ENCODE results near the gene CFAP99.
"Not testable (repeated sequence)": the region's sequence is repeated elsewhere in the genome, so short reads cannot be mapped to it uniquely, and the experiment has no call there.

The CFAP99 gene

DNA sequence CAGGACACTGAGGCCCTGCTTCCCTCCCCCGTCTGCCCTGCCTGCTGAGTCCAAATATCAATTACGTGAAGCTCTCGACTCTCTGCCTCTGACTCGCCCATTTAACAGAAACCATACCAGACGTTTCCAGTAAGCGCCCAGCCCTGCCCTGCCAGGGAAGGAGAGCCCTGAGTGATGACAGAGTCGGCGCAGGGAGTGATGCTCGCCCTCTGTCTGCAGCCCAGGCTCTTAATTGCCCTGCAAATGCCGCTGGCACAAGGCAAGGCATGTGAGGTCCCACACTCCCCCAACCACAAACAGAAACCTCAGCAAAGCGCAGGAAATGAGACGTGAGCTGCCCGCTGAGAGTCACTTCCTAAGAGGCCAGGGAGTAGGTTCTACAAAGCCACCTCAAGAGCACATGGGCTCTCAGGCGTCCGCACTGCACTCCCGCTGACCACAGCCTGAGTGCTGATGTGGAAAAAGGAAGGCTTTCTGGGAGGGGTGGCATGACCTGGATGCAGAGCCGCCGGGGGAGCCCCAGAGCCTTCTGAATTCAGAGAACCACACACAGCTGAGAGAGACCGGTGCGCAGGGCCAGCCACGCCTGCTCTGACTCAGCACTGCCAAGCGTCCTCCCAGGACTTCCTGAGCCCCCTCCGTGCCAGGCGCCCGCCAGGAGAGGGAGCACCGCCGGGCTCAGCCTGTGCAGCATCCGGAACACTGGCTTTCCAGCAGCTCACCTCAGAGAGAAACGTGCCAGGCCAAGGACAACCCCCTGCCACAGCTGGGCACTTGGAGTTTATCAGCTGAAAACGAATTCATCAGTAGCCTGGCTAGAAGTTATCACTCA is 5.7 kb upstream of the CFAP99 start:
- peak; percentile 86 for DNase-seq

DNA sequence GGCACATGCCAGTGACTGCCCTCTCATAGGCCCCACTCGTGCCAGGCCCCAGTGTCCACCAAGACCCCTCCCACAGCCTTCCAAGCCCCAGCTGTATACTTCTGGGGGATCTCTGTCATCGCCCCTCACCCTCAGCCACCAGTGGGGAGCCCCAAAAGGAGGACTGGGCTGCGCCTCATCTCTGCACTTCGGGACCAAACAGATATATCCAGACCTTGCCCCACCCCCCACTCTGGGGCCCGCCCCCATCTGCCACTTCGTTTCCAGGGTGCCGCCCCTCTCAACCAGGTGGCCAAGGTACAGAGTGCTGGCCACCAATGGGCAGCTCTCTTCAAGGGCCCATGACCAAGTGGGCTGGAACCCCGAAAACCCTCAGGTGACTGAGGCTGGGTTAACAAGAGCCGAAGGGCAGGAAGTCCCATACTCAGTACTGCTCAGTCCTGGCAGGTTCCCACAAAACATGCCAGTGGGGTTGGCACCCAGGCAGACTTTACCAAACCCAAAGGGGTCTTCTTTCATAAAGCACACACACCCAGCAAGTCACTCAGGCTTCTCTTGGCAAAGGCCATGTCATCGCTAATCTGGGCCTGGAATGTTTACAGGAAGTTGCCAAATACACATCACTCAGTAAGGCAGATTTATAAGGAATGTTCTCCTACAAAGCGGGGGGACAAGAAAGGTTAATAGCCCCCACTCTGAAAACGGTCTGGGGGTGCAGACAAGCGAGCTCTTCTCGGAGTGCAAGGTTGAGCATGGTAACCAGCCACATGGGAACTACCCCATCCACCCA is 4.7 kb upstream of the CFAP99 start:
- DNase-seq, result no peak

DNA sequence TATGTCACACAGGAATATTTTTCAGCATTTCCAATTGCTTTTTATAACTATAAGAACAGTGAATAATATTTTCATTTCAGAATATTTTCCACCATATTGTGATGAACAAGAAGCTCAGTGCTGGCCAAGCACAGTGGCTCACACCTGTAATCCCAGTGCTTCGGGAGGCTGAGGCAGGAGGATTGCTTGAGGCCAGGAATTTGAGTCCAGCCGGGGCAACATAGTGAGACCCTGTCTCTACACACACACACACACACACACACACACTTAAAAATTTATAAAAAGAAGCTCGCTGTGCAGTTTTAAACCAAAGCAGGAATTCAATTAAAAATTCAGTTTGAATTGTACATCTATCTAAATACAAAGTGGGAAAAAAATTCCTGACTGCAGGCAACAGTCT is 3.5 kb upstream of the CFAP99 start:
- no peak for DNase-seq

DNA sequence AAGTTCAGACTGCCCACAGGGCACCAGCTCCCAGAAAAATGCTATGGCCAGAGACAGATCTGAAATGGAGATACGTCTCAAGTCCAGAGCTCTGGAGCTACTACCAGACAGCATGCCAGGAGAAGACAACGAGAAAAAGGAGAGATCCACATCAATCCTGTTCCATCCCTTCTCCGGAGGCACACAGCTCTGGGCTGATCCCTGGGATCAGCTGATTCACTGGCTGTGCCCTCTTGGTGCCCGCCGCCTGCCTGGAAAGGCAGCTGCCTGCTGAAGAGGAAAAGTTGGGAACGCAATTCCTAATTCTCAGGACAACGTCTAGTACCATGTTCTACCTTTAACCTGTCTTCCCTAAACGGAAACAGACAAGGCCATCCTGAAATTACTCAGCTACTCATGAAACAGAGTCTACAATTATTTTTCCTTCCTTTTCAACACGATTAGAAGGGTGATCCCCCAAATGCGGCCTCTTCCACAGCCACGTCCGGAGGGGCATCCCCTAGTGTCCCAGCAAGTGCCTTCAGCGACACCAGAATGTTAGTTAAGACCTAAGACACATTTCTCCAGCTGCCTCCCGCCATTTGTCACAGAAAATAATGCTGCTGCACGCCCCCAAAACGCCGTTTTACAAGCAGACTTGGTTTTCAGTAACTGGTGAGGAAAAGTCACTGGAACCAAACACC is 2.7 kb upstream of the CFAP99 start:
- no peak for DNase-seq

DNA sequence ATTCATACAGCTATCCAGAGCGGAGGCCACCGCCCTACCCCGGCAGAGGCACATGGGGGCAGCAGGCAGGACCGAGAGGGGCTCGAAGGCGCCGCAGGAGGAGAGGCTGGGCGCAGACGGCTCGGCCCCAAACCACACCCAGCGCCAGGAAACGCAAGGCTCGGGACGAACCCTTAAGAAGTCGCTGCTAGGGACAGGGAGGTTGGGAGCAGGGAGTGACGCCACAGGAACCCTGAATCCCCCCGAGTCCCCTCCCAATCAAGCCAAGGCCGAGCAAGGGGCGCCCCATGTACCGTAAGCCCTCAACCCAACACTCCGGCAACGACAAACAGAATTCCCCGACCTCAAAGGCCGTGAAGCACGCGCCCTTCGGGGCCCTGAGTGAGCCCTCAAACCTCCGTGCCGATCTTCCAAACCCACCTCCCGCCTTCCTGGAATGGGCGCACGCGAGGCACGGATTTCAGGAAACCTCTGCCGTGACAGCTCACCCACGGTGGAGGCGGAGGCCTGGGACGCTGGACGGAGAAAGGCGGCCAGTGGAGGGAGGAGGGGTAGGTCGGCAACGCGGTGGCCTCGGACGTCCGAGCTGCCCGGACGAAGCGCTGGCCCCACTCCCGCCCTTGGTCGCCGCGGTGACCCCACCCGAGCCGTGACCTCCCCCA is 2.1 kb upstream of the CFAP99 start:
- no peak for DNase-seq

DNA sequence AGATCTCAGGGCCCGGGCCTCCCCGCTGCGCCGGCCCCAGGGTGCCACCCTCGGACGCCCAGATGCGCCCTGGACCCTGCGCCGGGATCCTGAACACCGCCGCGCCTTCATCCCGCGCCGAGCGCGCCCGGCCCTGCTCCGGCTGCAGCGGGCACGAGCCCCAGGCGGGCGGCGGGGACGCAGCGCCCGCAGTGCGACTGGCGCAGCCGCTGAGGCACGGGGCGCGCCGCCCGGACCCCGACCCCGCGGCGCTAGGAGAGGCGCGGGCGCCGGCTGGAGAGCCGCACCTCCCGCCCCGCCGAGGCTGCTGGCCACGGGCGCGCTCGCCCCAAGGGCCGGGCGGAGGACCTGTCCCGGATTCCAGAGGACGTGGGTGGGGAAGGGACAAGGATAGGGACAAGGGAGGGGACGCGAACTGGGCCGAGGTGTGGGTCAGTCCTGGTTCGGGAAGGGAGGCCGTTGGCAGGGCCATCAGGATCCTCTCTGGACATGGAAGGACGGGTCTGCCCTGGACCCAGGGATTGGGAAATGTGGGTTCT is 1.5 kb upstream of the CFAP99 start:
- DNase-seq, result no peak

DNA sequence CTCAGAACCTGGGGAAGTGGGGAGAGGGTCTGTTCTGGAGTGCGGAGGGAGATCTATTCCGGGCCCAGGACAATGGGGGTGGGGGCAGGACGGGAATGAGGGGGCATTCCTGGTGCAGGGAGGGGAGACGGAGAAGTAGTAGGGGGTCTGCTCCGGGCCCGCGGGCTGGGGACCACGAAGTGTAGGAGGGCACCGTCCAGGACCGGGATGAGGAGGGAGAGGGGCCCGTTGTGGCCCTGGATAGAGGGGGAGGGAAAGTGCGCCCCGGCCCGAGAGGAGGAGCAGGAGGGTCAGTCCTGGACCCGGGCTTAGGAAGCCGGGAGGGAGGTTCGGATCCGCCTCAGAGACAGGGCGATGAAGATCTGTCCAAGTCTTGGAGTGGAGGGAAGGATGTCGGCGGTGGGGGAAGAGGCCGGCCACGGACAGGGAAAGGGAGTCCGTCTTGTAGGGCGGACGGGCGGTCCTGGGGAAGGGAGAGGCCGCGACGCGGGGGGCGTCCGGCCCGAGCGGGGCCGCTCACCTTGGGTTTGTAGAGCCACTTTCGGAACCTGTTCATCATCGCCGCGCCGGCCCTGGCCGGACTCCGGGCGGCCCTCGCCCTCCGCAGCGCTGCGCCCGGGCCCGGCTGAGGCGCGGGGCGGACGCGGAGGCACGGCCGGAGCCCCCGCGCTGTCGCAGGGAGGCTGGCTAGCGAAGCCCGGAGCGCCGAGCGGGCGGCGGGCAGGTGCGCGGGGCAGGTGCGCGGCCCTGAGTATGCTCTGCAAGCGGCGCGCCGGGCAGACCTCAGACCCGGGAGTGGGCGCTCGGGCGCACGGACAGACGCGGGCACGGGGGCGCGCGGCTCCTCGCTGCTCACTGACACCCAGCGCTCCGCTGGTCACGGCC is 748 bp upstream of the CFAP99 start, which contains the start of gene ZFYVE28:
Gene ZFYVE28, minus strand, starts transcription at position 881 of the 885 bp plus-strand sequence. Its CDS starts 322 bp downstream, at position 559.
- DNase-seq, result no peak

DNA sequence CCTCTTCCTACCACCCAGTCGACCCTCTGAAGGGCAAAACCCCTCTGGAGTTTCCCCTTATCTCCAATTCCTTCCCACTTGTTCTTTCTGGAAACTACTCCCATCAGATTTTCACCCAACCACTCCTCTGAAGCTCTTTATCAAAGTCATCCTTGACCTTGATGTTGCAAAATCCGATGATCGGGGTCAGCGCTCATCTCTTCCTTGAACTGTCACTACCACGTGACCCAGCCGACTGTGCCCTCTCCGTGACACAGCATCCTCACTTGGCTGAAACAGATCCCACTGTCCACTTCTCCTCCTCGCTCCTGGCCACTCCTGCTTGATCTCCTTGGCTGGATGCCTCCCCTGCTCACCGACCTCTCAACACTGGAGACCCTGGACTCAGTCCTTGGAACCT is 1.1 kb downstream of the CFAP99 start:
- DNase-seq, result no peak

DNA sequence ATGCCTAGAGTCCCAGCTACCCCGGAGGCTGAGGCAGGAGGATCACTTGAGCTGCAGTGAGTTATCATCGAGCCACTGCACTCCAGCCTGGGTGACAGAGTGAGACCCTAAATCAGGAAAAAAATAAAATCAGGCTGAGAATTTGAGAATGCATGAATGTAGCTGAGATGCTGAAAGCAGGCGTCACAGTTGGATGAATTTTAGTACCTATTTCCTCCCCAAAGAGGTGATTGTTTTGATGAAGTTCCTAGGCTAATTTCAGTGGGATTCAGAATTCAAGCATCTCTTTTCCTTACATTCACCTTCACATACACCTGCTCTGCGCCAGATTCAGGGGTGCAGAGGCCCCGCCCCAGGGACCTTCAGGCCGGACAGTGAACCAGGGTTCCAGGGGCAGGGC is 3.2 kb downstream of the CFAP99 start:
- no peak for DNase-seq

DNA sequence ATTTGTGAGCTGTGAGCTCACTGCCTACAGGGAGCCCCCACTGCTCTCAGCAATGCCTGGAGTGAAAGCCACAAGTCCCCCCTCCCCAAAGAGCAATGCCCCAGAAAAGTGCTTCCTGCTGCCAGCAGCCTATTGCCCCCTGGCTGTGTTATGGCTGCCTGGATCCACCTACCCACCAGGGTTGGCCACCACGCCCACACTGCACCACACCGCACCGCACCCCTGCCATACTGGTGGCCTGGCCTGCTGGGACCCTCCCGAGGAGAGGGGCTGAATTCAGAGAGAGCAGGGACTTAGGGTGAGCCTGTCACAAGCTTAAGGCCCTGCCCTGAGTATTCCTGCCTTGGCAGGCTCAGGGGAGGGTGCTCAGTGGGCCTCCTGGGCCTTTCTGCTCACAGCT is 4.3 kb downstream of the CFAP99 start:
- no peak for DNase-seq

DNA sequence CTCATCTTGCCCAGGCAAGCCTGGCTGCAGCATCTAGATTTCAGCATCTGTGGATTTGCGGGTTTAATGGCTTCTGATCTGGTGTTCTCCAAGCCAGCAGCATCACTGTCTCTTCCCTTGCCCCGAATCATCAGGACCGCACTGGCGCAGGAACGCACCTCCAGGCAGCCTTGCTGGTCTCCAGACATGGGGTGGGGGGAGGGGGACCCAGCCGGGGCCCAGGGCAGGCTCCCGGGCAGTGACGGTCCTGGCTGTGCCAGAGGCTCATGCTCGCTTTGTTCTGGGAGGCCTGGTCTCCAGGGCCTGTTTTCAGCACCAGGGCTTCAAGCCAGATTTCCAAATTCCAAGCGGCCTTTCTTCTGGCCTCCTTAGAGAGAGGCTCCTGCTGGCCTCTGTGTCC is 4.9 kb downstream of the CFAP99 start:
- no peak for DNase-seq

DNA sequence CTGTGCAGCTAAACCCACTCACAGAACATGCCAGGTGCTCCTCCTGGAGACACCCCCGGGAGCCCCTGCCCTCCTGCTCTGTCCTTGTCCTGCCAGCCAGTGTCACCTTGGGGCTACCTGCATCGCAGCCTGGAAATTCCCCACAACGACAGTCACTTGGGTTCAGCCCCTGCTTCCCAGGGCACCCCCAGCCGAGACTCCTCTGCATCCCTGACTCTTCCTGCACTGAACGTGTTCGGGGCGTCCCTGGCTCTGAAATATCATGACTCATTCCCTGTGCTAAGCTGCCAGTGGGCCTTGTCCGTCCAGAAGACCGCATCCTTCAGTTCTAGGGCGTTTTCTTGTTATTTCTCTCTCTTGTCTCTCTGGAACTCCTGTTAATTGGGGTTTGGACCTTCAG is 5.8 kb downstream of the CFAP99 start:
- DNase-seq, result no peak

DNA sequence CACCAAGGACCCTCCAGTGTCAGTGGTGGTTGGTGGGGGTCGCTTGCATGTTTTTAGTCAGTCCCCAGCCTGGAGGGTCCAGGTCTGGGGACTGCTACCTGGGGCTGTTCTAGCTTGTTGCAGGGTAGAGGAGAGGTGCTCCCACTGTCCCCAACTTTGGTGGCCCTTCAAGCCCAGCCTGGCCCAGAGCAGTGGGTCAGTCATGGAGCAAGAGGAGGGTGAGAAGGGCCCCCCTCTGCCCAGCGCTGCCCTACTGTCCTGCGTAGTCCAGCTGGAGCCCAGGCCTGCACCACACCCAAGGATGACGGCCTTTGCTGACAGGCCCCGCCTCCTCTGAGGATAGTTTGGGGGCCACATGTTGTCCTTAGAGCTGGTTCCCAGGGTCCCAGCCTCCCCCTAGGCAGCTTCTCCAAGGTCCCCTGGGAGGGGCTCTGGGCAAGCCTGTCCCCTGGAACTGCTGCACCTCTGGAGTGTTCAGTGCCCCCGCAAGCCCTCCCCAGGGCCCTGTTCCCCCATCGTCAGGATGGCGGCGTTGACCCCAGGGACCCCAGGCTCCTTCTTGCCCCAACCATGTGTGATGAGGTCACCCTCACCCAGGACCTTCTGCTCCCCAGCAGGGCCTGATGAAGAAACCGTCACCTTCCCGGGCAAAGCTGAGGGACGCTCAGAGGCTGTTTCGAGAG is 6.8 kb downstream of the CFAP99 start:
- no peak for DNase-seq

DNA sequence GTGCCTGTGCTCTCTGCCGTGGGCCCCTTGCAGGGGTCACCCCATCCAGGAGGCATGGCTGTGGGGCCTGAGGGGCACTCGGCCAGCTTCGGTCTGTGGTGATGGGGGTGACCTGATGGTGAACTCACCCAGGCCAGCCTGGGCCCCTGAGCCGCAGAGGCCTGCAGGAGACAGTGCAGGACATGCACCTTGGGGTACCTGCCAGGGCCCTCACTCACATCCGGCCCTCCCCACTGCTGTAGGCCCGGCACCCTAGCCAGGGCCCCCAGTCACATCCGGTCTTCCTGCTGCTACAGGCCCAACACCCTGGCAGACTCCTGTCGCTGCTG is 7.3 kb downstream of the CFAP99 start:
- no peak for DNase-seq

DNA sequence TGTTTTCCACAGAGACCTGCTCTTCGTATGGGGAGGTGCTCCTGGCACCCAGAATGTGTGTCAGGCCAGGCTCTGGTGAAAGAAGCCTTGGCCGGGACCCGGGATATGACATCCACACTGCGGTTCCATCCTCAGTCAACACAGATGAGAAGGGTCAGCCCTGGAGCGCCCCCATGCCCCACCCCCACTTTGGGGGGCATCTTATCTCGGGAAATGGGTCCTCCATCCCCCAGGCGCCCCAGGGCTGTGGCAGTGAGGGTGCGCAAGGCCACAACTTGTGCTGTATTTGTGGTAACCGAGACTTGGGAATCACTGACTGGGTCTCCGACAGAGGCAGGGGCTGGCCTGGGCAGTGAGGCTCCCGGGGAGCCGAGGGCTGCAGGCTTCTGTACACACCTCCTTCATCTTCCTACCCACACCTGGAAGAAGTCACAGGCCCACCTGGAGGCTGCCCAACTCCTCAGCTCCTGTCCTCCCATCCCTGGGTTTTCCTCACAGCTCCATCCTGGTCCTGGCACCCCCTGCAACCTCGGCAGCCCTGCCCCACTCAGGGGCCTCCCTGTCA is 8.0 kb downstream of the CFAP99 start:
- no peak for DNase-seq

DNA sequence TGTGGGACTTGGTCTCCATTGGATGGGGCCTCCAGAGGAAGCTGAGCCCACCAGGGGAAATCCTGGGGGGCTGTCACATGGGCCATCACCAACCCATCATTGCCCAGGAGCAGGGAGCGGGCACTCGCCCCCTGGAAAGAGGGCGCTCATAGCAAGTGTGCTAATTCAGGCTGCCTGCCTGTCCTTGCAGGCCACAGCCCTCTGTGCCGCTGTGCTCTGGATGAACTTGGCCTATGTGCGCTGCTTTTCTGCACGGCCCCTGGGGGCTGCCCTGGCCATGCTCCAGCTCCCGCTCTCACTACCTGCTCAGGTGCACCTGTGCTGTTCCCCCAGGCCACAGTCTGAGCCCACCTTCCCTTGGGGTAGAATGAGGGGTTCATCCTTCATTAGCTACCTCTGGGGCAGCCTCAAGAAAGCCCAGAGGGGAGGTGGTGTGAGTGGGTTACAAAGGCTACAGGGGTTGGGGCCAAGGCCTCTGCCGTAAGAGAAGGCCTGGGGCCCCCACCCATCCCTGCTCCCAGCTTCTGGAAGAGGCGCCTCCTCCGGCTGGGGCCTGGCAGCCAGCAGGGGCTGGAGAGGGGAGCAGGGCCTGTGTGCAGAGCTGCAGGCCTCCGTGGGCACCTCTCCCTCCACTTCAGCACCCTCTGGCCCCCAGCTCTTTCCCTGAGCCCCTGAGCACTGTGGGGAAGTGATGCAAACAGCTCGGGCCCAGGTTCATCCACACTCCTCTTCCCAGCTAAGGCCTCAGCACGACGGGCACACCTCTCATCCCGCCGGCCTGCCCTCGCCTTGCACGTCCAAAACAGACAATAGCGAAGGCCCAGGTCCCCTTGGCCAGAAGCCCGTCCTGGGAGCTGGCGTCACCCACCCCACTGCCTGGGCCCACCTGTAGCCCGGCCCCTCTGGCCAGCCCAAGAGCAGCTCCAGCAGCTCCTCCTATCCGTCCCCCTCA is 8.9 kb downstream of the CFAP99 start:
- no peak for DNase-seq

DNA sequence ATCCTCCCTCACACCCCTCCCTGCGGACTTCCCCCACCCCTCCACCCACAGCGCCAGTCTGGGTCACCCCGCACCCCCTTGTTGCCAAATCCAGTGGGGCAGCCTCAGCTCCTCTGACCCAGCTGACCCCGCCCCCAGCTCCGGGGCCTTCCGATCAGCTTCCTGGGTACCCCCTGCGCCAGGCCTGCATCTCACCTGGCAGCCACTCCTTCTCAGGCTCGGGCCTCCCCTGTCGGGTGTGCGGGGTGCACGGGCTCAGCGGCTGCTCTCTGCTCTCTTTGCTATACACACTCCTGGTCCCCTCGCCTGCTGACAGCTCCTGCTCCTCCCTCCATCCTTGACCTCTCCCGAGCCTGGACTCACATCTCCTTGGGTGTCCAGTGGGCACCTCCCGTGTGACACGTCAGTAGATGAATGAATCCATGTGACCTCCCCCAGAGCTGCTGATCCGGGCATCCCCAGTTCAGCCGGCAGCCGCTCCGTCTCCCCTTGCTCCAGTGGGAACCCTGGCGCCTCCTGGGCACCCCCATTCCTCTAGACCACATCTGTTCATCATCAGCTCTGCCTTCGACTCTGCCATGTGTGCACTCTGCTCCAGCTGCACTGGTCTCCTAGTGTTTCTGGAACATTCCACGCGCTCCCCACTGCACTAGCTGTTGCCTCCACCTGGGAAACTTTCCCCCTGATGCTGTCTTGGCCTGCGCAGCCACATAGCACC is 9.9 kb downstream of the CFAP99 start:
- DNase-seq, result no peak

DNA sequence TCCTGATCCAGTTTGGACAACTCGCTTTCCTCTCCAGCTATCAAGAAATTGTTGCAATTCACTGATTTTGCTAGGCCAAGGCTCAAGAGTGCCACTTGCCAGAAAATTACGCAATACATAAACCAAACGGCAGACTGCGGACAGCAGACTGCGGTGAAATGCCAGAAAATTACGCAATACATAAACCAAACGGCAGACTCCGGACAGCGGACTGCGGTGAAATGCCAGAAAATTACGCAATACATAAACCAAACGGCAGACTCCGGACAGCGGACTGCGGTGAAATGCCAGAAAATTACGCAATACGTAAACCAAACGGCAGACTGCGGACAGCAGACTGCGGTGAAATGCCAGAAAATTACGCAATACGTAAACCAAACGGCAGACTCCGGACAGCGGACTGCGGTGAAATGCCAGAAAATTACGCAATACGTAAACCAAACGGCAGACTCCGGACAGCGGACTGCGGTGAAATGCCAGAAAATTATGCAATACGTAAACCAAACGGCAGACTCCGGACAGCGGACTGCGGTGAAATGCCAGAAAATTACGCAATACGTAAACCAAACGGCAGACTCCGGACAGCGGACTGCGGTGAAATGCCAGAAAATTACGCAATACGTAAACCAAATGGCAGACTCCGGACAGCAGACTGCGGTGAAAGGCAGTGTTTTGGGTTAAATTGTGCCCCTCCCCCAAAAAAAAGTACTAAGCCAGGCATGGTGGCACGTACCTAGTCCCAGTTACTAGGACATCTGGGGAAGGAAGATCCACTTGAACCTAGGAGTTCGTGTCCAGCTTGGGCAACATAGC is 11.4 kb downstream of the CFAP99 start:
- not testable (repeated sequence) for DNase-seq
